Keratinocyte (primary cell): ENCODE measurements around the gene RCN2.

ENCODE experiments used
- EZH2 ChIP-seq: IDR thresholded peaks from one replicate; pipeline ENCODE4 v1.6.1; 2012; ENCODE audit warnings: inconsistent platforms, mild to moderate bottlenecking, low read length, moderate library complexity
- TF ChIP-seq, protein P1 (sequence below), 3 experiments: IDR thresholded peaks in 1 of 3; conservative IDR thresholded peaks in 1 of 3; optimal IDR thresholded peaks in 1 of 3; 2 replicates in 2 of 3; 3 replicates in 1 of 3; pipeline versions ENCODE3 to v1.5.1; 2011; ENCODE audit warnings: low read length in 3 of 3, mild to moderate bottlenecking in 3 of 3, moderate library complexity in 2 of 3, control low read depth in 1 of 3, inconsistent platforms in 1 of 3; ENCODE audit not compliant: insufficient read depth in 2 of 3; ENCODE audit errors: extremely low read depth in 1 of 3

GRCh38 chr15:76994971-76995945 is 63.7 kb downstream of the RCN2 start, which contains the start of gene PSTPIP1:
- TF ChIP-seq, protein P1, sequence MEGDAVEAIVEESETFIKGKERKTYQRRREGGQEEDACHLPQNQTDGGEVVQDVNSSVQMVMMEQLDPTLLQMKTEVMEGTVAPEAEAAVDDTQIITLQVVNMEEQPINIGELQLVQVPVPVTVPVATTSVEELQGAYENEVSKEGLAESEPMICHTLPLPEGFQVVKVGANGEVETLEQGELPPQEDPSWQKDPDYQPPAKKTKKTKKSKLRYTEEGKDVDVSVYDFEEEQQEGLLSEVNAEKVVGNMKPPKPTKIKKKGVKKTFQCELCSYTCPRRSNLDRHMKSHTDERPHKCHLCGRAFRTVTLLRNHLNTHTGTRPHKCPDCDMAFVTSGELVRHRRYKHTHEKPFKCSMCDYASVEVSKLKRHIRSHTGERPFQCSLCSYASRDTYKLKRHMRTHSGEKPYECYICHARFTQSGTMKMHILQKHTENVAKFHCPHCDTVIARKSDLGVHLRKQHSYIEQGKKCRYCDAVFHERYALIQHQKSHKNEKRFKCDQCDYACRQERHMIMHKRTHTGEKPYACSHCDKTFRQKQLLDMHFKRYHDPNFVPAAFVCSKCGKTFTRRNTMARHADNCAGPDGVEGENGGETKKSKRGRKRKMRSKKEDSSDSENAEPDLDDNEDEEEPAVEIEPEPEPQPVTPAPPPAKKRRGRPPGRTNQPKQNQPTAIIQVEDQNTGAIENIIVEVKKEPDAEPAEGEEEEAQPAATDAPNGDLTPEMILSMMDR (optimal IDR thresholded peaks at IDR 0.05 in 1 of 3, IDR thresholded peaks at IDR 0.05 in 1 of 3, conservative IDR thresholded peaks at IDR 0.05 in 1 of 3; ENCODE audit: extremely low read depth in 1 of 3, insufficient read depth in 2 of 3, low read length in 3 of 3), result no peak
- no peak for TF ChIP-seq EZH2
